Stimulated activated CD4-positive, alpha-beta T cell treated with anti-CD3 and anti-CD28 coated beads, Interleukin-15, amount 100 ng/mL, for 24 hours (primary cell): ENCODE results near the gene BEGAIN.

Source experiments
- DNase-seq: peaks from one replicate; pipeline ENCODE4 v3.0.0-alpha.2; 2020

Gene BEGAIN

GRCh38 chr14:100615736-100616695, 28.8 kb upstream of the BEGAIN start:
- DNase-seq: no peak

DNA sequence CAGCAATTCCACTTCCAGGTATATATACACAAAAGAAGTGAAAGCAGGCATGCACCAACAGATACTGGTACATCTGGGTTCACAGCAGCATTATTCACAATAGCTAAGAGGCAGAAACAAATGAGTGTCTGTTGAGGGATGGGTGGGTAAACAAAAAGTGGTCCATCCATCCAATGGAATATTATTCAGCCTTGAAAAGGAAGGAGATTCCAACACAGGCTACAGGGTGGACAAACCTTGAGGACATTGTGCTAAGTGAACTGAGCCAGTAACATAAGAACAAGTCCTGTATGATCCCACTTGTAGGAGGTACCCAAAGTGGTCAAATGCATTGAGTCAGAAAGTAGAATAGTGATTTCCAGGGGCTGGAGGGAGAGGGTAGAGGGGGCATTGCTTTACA, 27.6 kb upstream of the BEGAIN start:
- DNase-seq: no peak

DNA sequence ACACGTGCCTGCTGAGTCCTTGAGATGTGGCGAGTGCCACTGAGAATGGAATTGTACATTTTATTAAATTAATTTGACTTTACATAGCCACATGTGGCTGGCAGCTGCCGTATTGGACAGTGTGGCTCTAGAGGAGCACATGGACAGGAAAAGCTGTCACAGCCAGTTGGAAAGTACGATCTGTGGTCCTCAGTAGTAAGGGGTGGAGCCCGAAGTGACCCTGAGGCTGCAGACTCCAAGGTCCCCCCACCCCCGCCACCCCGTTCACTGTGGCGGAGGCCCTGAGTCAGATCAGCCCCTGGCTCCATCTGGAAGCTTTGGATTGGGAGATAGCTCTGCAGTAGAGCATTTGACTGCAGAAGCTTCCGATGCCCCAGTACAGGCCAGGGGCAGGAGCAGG, 25.8 kb upstream of the BEGAIN start:
- DNase-seq: no peak

GRCh38 chr14:100611811-100612480, 24.7 kb upstream of the BEGAIN start:
- DNase-seq: no peak

DNA sequence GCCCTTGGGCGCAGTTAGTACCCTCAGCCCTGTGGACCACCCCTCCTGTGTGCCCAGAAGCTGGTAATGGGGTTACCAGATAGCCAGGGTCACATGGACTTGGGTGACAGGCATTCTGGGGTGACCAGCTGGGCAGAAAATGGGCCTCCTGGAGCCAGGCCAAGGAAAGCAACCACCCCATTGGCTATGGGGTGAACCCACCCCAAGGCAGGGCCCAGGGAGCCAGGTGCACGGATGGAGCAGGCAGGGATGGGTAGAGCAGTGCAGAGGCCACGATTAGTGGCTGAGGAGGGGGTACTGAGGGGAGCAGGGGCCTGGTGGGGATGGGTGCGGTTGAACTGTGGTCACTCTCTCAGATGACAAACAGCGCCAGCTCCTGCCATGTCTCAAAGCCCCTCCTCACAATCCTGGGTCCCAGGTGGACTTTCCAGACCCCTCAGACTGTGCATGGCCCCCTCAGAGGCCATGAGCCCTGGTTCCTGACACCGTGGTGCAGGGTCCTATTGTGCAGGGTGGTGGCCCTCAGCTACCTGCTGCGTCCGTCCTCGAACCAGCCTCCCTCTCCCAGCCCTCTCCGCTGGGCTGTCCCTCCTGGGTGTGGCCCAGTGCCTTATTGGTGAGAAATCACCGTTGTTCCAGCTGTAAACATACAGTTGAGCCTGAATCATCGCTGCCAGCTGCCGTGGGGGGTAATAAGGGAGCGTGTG, 23.4 kb upstream of the BEGAIN start:
- no peak for DNase-seq

GRCh38 chr14:100609941-100610391, 22.7 kb upstream of the BEGAIN start:
- DNase-seq: no peak

- DNase-seq: no peak
These were observed 22.2 kb upstream of the BEGAIN start for GRCh38 chr14:100609331-100609870.

DNA sequence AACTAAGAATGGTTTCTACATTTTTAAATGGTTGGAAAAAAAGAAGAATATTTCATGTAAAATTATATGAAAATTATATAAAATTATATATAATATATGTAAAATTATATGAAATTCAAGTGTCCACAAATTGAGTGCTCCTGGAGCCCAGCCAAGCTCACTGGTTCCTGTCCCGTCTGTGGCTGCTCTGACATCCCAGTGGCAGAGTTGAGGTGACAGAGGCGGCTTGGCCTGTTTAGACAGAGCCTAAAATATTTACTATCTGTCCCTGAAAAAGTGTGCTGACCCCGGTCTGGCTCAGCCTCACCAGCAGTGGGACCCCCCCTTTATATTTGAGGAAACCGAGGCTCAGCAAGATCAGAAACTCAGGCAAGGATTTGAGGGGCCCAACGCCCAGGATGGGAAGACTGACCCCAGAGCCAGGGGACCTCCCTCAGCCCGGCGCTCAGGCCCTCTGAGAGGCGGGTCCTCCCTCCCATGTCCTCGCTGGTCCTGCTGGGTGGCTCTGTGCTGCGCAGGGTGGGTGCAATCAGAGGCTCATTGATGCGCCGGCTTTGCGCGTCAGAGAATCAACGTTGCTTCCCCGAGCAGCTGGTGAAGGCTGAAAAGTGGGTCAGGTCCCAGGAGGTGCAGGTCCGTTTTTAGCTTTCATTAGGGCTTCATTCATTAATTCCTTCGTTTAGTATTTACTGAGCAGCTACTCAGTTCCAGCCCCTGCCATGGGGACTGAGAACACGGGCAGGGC, 21.5 kb upstream of the BEGAIN start:
- no peak for DNase-seq

- no peak for DNase-seq
These were observed 20.8 kb upstream of the BEGAIN start for GRCh38 chr14:100608064-100608463.

DNA sequence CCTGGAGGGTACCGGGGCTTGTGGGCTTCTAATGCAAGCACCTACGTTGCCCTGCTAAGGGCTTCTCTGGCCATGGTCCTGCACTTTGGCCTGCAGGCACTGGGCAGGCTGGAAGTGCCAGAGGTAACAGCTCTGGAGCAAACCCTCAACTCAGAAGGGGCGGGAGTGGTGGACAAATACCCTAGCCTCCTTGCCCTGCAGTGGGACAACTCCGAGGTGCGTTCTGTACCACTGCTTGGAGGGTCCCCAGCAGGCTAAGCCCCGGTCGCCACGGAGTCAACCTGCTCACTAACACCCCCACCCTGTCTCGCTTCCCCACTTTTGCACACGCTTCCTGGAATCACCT, 20.4 kb upstream of the BEGAIN start:
- DNase-seq: no peak

DNA sequence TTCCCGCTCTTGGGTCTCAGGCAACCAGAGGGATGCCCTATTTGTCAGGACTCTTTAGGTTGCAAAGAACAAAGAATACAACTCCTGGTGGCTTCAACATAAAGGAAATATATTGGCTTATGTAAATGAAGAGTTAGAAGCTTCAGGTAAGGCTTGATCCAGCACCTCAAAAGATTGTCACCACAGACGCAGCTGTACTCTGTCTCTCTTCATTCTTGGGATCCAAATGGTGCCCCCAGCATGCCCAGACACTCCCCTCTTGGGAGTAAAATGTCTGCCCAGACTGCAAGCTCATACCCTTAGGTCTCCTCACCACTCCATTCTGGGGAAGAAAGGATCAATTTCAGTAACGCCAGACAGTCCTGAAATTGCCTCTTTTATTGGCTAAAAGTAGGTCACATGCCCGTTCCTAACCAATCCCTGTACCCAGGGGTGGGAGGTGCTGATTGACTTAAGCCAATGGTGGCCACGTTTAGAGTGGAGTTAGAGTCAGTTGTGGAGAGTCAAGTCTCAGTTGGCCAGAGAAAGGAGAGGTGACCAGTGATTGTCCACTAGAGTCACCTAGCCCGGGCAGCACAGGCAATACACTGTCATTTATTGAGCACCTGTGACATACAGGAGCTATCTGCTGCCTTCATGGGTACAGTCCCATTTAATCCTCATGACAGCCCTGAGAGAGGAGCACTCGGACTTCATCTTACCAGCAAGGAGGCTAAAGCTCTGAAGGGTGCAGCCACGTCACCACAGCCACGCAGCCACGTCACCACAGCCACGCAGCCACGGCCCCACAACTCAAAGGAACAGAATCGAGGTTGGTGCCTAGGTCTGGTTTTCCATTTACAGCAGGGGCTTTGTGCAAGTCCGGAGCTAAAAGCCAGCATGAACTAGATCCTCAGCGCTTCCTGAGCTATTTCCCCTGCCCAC, 19.7 kb upstream of the BEGAIN start:
- DNase-seq: no peak

DNA sequence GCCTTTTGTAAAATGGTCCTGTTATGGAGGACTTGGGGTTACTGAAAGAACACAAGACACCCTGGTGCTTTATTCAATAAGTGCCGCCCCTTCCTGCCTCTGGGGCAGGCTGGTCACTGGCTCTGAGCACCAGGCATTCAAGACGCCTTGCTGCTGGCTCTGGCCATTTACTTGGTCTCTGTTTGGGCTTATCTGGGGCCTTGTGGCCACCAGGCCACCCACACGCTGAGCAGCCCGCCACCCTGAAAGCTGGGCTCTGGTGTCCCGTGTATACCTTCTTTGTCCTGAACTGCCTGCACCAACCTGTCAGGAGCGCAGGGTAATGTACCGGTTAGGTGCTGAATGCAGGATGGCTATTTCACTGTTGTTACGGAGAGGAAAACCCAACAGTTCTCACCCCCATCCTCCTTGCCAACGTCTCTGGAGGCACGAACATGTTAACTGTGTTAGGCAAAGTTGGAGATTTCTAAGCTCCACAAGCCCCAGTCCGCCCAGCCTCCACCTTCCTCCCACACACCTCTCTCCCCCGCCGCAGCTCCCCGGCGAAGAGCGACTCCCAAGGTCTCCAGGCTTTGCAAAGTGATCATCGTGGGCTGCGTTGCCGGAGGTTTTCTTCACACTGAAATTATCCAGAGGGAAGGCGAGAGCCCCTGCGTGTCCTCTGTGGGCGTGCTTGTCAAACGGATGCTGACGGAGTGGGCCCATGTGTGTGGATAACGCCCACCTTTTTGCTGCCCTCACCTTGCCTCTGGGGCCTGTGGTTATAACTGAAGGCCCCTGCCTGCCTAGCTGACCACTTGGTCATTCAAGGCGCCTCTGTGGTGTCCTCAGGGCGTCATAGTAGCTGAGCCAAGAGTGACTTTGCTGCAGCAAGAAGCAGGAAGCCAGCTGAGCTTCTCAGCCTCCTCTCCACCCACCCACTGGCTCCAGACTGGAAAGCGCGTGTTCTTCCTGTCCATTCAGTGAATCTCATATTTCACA, 18.8 kb upstream of the BEGAIN start:
- no peak for DNase-seq

DNA sequence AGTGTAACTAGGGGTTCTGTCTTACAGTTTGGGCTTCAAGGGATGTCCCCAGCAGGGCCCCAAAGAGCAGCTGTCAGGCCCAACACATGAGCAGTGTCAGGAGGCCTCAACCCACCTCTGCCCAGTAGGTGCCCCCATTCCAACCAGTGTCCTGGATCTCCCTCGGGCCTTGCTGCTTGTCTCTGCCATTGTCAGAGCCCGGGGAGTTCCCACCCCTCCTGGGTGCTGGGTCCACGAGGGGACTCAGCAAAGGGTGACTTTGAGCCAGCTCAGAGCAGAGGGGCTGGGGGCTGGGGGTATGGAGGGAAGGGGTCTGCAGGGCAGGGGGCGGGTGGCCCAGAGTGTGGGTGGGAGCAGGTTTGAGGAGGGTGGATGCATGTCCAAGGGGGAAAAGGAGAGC, 18.0 kb upstream of the BEGAIN start:
- no peak for DNase-seq

GRCh38 chr14:100604709-100605108, 17.5 kb upstream of the BEGAIN start:
- no peak for DNase-seq

- no peak for DNase-seq
These were observed 16.9 kb upstream of the BEGAIN start for GRCh38 chr14:100604121-100604501.

- no peak for DNase-seq
These were observed 16.3 kb upstream of the BEGAIN start for GRCh38 chr14:100603341-100604120.

- no peak for DNase-seq
These were observed 15.5 kb upstream of the BEGAIN start for GRCh38 chr14:100602621-100603230.

GRCh38 chr14:100601914-100602313, 14.7 kb upstream of the BEGAIN start:
- no peak for DNase-seq

GRCh38 chr14:100601064-100601463, 13.8 kb upstream of the BEGAIN start:
- DNase-seq: no peak
